ENCODE data around the gene LGALS7B. TPM values are rescaled to one million over a fixed set of nuclear protein-coding genes. Genes with fewer than 3 reads are reported as not detected.
"Not testable (repeated sequence)": the region's sequence is repeated elsewhere in the genome, so short reads cannot be mapped to it uniquely, and the experiment has no call there.

Gene LGALS7B
- total RNA-seq, 2 donors from 2014 or later: not detected

- Mint-ChIP-seq H3K36me3 (ENCODE audit: low read depth) (peaks cover 2% of the 10 kb centered on the region), H3K9me3 (no peaks in the 10 kb centered on the region), H3K4me3 (no peak overlapping the region), H3K27me3 (ENCODE audit: insufficient read depth) (no peaks in the 10 kb centered on the region), H3K27ac (no peak overlapping the region), H3K4me1 (no peaks in the 10 kb centered on the region)
- WGBS, 2 experiments (ENCODE audit: insufficient coverage in 1 of 2, insufficient read length in 1 of 2): 81 to 84% methylated on average over 8 to 10 of the region's 10 CpGs
- no peak overlapping the region for H3K9ac ChIP-seq (ENCODE audit: extremely low read depth, low read length, poor library complexity, severe bottlenecking)
- H3K9me3 ChIP-seq (ENCODE audit: control insufficient read depth, low read length): peaks cover 4% of the 10 kb centered on the region
- no peaks in the 10 kb centered on the region for H3K27me3 ChIP-seq (ENCODE audit: control insufficient read depth, insufficient read depth, low read length, poor library complexity, severe bottlenecking)
- TF ChIP-seq CTCF (conservative IDR thresholded peaks at IDR 0.05): no peak
- H3K36me3 ChIP-seq (ENCODE audit: control insufficient read depth, insufficient read depth, low read length): no peaks in the 10 kb centered on the region
- no peaks in the 10 kb centered on the region for H3K4me1 ChIP-seq (ENCODE audit: control insufficient read depth, insufficient read depth, low read length)
- no peak for DNase-seq
- no peak overlapping the region for H3K27ac ChIP-seq (ENCODE audit: low read depth, low read length)
- no peak overlapping the region for H3K4me3 ChIP-seq (ENCODE audit: low read length)
Measured at GRCh38 chr19:38759590-38760003, 29.4 kb upstream of the LGALS7B start.

- not testable (repeated sequence) for H3K9me3 Mint-ChIP-seq; H3K4me1 ChIP-seq (ENCODE audit: control insufficient read depth, insufficient read depth, low read length); H3K27me3 Mint-ChIP-seq (ENCODE audit: insufficient read depth); H3K36me3 Mint-ChIP-seq (ENCODE audit: low read depth); H3K4me3 Mint-ChIP-seq; H3K27ac ChIP-seq (ENCODE audit: low read depth, low read length); DNase-seq; H3K27ac Mint-ChIP-seq; H3K9ac ChIP-seq (ENCODE audit: extremely low read depth, low read length, poor library complexity, severe bottlenecking); H3K27me3 ChIP-seq (ENCODE audit: control insufficient read depth, insufficient read depth, low read length, poor library complexity, severe bottlenecking); H3K9me3 ChIP-seq (ENCODE audit: control insufficient read depth, low read length); H3K36me3 ChIP-seq (ENCODE audit: control insufficient read depth, insufficient read depth, low read length); H3K4me1 Mint-ChIP-seq; H3K4me3 ChIP-seq (ENCODE audit: low read length)
- WGBS, 2 experiments (ENCODE audit: insufficient coverage in 1 of 2, insufficient read length in 1 of 2): 81% methylated on average over 4 of the region's 6 CpGs; no CpG with 5 or more reads in 1 of the 2 experiments
Measured at GRCh38 chr19:38760805-38761517, 28.0 kb upstream of the LGALS7B start.

GRCh38 chr19:38761884-38762389 is 27.1 kb upstream of the LGALS7B start:
- not testable (repeated sequence) for H3K4me3 ChIP-seq (ENCODE audit: low read length); H3K36me3 ChIP-seq (ENCODE audit: control insufficient read depth, insufficient read depth, low read length); H3K27ac ChIP-seq (ENCODE audit: low read depth, low read length); H3K4me1 ChIP-seq (ENCODE audit: control insufficient read depth, insufficient read depth, low read length); H3K36me3 Mint-ChIP-seq (ENCODE audit: low read depth); H3K4me1 Mint-ChIP-seq; H3K9me3 ChIP-seq (ENCODE audit: control insufficient read depth, low read length); H3K27me3 Mint-ChIP-seq (ENCODE audit: insufficient read depth); H3K4me3 Mint-ChIP-seq; H3K9ac ChIP-seq (ENCODE audit: extremely low read depth, low read length, poor library complexity, severe bottlenecking); DNase-seq; H3K9me3 Mint-ChIP-seq; H3K27me3 ChIP-seq (ENCODE audit: control insufficient read depth, insufficient read depth, low read length, poor library complexity, severe bottlenecking); H3K27ac Mint-ChIP-seq
- 89 to 95% methylated on average over 6 to 9 of the region's 9 CpGs for WGBS, 2 experiments (ENCODE audit: insufficient coverage in 1 of 2, insufficient read length in 1 of 2)

GRCh38 chr19:38763795-38764220 is 25.2 kb upstream of the LGALS7B start:
- Mint-ChIP-seq H3K27ac (no peak overlapping the region), H3K4me1 (no peaks in the 10 kb centered on the region), H3K4me3 (no peak overlapping the region), H3K9me3 (no peaks in the 10 kb centered on the region), H3K36me3 (ENCODE audit: low read depth) (no peaks in the 10 kb centered on the region), H3K27me3 (ENCODE audit: insufficient read depth) (no peaks in the 10 kb centered on the region)
- no peaks in the 10 kb centered on the region for H3K9me3 ChIP-seq (ENCODE audit: control insufficient read depth, low read length)
- DNase-seq: no peak
- 80 to 89% methylated on average over 1 to 3 of the region's 3 CpGs for WGBS, 2 experiments (ENCODE audit: insufficient coverage in 1 of 2, insufficient read length in 1 of 2)
- H3K9ac ChIP-seq (ENCODE audit: extremely low read depth, low read length, poor library complexity, severe bottlenecking): no peak overlapping the region
- no peak for TF ChIP-seq CTCF (conservative IDR thresholded peaks at IDR 0.05)
- no peaks in the 10 kb centered on the region for H3K27me3 ChIP-seq (ENCODE audit: control insufficient read depth, insufficient read depth, low read length, poor library complexity, severe bottlenecking)
- no peak overlapping the region for H3K4me3 ChIP-seq (ENCODE audit: low read length)
- no peaks in the 10 kb centered on the region for H3K36me3 ChIP-seq (ENCODE audit: control insufficient read depth, insufficient read depth, low read length)
- H3K4me1 ChIP-seq (ENCODE audit: control insufficient read depth, insufficient read depth, low read length): no peaks in the 10 kb centered on the region
- no peak overlapping the region for H3K27ac ChIP-seq (ENCODE audit: low read depth, low read length)
